GM18870 (cell line): ENCODE measurements around the gene FAM83E.
A peak's percentile ranks its signal among the peaks of the same experiment; 100 is the strongest.
"Not testable (repeated sequence)": the region's sequence is repeated elsewhere in the genome, so short reads cannot be mapped to it uniquely, and the experiment has no call there.

ENCODE experiments used
- ATAC-seq: cut with Tn5 transposase; IDR thresholded peaks from one replicate; pipeline ENCODE4 v1.9.1; 2021; ENCODE audit warnings: moderate library complexity; ENCODE audit not compliant: unreplicated experiment

FAM83E gene

GRCh38 chr19:48614436-48615230 lies at the start of gene FAM83E:
FAM83E (minus strand) TSS chr19:48615076; CDS start chr19:48613372, 1,704 bp downstream.
- no peak for ATAC-seq

DNA sequence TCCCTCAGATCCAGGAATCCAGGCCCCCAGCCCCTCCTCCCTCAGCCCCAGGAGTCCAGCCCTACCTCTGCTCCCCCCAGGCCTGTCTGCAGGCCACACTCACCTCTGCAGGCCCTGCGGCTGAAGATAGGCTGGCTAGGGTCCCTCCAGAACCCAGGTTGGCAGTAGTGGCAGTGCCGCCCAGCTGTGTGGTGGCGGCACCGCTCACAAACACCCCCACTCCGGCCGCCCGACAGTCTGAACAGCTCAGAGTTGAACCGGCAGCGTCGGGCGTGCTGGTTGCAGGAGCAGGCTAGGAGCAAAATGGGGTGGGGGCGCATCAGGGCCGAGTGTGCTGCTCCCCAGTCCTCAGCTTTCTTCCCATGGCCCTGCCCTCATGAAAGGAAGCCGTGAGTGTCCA lies 49.6 kb upstream of the FAM83E start:
- ATAC-seq = no peak

DNA sequence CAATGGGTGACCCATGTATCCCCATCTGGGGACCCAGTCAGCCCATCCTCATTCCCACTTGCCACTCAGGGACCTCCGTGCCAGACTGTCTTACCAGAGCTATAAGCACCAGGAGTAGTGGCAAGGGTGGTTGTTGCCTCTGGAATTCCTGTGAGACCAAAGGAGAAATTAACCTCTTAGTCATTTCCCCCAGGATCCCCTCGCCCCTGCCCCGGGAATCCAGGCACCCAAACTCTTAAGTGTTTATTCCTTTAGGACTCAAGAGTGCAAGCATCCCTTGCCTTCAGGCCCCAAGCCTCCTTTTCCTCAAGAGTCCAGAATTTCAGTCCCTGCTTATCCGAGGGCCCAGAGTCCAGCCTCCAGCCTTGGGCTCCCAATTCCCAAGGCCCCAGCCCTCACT lies 48.8 kb upstream of the FAM83E start:
- no peak for ATAC-seq

DNA sequence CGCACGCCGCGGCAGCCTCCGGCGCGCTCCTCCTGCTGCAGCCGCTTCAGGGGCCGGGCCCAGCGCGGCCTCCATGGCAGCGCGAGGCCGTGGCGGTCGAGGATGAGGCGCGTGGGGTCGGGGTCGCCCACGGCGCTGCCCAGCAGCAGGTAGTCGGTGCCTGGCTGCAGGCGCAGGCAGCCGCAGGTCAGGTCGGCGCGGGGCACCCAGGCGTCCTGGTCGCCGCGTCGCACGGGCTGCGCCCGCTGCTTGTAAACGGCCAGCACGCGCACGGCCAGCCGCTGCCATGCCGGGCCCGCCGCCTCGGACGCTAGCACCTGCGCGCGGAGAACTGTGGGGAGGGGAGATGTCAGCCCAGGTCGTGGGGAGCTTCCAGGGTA lies 46.8 kb upstream of the FAM83E start:
- no peak for ATAC-seq

- ATAC-seq = peak; percentile 68
Observed at GRCh38 chr19:48660852-48661710, 46.2 kb upstream of the FAM83E start.

- no peak for ATAC-seq
Observed at GRCh38 chr19:48659768-48660167, 44.9 kb upstream of the FAM83E start.

DNA sequence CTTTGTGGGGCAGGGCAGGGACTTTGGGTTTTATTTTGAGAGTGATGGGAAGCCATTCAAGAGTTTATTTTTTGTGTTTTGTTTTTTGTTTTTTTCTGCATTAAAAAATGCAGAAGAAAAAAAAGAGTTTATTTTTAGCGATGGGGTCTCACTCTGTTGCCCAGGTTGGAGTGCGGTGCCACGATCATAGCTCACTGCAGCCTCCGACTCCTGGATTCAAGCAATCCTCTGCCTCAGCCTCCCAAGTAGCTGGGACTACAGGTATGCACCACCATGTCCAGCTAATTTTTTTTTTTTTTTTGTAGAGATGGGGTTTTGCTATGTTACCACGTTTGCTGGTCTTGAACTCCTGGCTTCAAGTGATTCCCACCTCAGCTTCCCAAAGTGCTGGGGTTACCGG lies 43.6 kb upstream of the FAM83E start:
- no peak for ATAC-seq

- ATAC-seq = not testable (repeated sequence)
Observed at GRCh38 chr19:48657828-48658227, 43.0 kb upstream of the FAM83E start.

DNA sequence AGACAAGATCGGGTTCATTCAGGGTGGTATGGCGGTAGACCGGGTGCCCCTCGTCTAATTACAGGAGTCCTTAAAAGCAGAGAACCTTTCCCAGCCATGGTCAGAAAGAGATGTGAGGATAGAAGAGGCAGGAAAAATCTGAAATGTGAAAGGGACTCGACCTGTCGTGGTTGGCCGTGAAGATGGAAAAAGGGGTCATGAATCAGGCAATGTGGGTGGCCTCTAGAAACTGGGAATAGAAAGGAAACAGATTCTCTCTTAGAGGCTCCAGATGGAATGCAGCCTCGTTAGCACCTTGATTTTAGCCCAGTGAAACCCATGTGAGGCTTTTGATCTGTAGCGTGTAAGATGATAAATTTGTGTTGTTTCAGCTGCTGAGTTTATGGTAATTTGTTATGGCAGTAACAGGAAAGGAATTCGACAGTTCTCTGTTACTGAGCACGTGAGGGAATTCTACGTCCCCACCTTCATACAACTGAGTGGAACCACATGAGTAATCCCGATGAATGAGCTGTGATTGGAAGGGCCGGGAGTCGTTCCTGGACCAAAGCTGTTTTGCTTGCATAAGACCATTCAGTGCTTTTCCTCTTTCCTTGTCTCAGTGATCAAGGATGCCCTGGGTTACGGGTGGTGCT lies 42.1 kb upstream of the FAM83E start:
- no peak for ATAC-seq

DNA sequence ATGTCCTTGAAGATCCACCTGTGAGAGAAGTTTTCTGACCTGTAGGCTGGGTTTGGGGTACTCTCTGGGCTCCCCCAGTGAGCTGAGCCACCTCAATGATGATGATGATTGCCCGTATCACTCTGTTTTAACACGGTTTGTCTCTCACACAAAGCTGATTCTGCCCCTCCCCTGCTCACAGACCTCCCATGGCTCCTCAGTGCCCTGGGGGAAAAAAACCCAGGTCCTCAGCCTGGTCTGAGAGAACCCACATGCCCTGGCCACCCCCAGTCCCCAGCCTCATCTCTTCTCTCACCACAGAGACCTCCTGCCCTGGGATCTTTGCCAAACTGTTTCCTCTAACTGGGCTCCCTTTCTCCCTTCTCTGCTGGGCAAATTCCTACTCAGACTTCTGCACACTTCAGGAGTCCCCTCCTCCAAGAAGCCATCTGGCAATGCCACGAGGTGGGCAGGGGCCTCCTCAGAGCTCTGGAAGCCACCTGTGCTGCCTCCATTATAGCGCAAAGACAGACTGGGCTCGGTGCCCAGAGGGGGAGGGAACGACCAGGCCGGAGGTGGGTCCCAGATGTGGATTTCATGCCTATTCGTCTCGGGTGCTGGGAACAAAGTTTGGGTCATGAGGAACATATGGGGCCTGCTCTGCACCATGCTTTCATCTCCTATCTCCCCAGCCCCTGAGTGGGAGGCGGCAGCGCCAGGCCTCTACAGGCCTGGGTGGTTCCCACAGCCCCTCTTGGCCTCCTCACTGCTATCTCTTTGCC lies 39.6 kb upstream of the FAM83E start:
- no peak for ATAC-seq

DNA sequence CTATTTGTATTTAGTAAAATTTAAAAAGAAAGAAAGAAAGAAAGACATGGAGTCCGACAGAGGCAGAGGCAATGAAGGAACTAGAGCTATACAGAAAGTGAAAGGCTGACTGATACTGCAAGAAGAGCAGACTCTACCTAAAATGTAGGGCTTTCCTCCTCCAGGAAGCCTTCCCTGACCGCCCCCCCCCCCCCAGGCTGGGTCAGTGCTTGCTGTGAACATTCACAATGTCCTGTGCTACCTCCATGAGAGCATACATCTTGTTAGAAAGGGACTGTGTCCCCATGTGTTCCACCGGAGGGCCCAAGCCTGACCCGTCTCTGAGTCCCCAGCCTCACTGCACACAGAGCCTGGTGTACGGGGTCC lies 36.8 kb upstream of the FAM83E start:
- no peak for ATAC-seq

GRCh38 chr19:48650974-48651682 lies 36.3 kb upstream of the FAM83E start:
- ATAC-seq = no peak

DNA sequence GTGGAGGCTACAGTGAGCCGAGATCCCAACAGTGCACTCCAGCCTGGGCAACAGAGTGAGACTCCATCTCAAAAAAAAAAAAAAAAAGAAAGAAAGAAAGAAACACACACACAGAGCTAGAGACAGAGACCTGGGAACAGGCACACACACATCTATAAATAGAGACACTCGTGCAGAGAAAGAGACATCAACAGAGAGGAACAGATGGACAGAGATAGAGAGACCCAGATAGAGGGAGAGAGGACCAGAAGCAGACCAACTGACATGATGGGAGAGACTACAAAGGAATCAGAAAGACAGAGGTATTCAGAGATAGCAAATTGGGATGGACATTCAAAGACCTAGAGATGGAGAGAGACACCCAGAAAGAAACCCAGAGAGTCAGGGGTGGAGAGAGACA lies 33.3 kb upstream of the FAM83E start:
- ATAC-seq = no peak

- no peak for ATAC-seq
Observed at GRCh38 chr19:48646722-48647216, 31.9 kb upstream of the FAM83E start.

DNA sequence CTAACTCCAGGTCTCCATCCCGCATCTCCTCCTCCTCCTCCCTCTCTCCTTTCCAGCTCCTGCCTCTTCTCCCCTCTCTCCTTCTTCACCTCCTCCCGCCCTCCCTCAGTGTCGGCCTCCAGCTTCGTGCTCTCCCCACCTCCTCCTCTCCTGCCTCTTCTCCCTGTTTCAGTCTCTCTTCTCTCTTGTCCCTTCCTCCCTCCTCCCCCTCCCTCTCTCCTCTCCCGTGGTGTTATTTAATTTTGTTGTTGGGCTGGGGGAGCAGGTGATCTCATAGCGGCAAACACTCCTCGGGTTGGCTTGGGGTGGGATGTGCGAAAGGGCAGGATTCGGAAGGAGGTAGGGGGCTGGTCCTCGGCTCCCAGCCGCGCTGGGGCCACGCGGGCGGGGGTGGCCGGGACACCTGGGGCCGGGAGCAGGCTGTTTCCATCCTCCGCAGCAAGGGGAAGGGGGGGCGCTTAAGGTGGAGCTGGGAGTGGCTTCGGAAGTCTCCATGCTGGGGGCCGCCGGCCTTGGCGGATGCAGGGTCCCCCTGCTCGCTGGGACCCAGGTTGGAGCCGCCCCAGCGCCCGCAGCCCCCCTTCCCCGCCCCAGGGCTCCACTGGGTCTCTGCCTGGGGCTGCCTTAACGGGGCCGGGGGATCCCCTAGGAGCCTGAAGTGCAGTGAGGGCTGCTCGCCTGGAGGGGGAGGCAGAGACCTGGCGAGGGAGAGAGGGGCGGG lies 31.3 kb upstream of the FAM83E start, which contains the start of gene CA11:
Gene CA11 (minus strand): TSS at position 187 of the 721 bp plus-strand sequence. CDS start 555 bp downstream, outside the sequence.
- ATAC-seq = no peak

- no peak for ATAC-seq
Observed at GRCh38 chr19:48645620-48646000, 30.7 kb upstream of the FAM83E start.

DNA sequence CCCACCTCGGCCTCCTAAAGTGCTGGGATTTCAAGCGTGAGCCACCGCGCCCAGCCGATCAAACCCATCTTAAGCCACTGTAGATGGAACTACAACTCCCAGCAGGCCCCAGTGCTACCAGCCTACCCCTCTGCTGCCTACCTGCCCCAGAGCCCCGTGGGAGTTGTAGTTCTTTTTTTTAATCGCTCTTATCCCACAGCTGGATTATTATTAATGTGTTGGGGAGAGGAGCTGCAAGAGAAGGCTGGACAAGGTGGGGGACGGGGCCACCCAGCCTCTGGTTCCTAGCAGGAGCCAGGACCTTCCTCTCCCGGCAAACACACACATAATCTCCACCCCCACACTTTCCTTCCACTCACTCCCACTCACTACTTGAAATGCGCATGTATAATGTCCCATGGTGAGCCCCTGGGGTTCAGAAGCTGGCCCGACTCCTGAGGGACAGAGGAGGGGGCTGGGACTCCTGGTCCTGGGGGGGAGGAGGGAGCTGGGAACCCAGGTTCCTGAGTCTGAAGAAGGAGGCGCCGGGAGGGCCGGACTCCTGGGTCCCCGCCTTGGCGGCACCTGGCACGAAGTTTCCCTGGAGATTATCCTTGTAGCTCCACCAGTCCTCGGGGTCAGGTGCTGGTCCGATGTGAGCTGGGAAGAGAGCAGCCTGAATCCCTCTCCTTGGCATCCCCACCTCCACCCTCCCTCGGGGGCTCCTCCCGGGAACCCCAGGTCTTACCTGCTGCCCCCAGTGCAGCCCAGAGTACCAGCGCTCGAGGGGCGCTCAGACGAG lies 30.2 kb upstream of the FAM83E start:
- no peak for ATAC-seq

- no peak for ATAC-seq
Observed at GRCh38 chr19:48644355-48644754, 29.5 kb upstream of the FAM83E start.

DNA sequence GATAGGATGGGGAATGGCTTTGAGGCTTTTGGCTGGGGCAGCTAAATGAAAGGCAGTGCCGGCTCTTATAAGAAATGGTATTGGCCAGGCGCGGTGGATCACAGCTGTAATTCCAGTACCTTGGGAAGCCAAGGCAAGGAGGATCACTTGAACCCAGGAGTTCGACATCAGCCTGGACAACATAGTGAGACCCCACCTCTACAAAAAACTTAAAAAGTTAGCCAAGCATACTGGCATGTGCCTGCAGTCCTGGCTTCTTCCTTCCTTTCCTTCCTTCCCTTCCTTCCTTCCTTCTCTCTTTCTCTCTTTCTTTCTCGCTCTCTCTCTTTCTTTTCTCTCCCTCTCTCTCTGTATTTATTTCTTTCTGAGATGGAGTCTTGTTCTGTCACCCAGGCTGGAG lies 28.0 kb upstream of the FAM83E start:
- ATAC-seq = no peak
